ENCODE results near the gene FAM149B1.

Gene FAM149B1

DNA sequence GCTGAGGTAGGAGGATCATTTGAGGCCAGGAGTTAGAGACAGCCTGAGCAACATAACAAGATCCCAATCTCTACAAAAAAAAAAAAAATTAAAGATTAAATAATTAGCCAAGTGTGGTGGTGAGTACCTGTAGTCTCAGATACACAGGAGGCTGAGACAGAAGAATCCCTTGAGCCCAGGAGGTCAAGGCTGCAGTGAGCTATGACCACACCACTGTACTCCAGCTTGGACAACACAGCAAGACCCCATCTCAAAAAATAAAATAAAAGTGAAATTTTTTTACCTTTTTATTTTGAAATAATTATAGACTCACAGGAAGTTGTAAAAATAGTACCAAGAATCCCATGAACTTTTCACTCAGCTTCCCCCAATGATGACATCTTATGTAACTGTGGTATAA is 4.9 kb downstream of the FAM149B1 start:
- Histone ChIP-seq H2AFZ (ENCODE audit: low read depth, low read length) (no peak overlapping the region), H3K79me2 (ENCODE audit: insufficient read depth, low read length) (peaks cover 18% of the 10 kb centered on the region), H3K9me3 (ENCODE audit: insufficient read depth, low read length, severe bottlenecking) (no peaks in the 10 kb centered on the region), H3K4me2 (ENCODE audit: insufficient read depth, low read length) (no peak overlapping the region), H3K4me1 (ENCODE audit: insufficient read depth, low read length) (peaks cover 12% of the 10 kb centered on the region), H3K27ac (ENCODE audit: low read length) (no peak overlapping the region), H3K27me3 (ENCODE audit: insufficient read depth, low read length, poor library complexity) (no peaks in the 10 kb centered on the region), H3K9ac (ENCODE audit: low read depth, low read length) (no peak overlapping the region), H4K20me1 (ENCODE audit: insufficient read depth, low read length) (no peaks in the 10 kb centered on the region), H3K4me3 (ENCODE audit: low read depth in 1 of 2, low read length in 2 of 2) (no peak overlapping the region), H3K36me3 (ENCODE audit: insufficient read depth, low read length) (peaks cover 14% of the 10 kb centered on the region)
- DNase-seq (no peak), ATAC-seq (ENCODE audit: insufficient read depth, low read depth) (no peak)
- TF ChIP-seq EZH2 (IDR thresholded peaks at IDR 0.05; ENCODE audit: borderline replicate concordance, low read depth, low read length, severe bottlenecking) (no peak), CTCF (IDR thresholded peaks at IDR 0.05; ENCODE audit: borderline replicate concordance, extremely low read depth, low read length, poor library complexity, severe bottlenecking) (no peak)

- Histone ChIP-seq H2AFZ (ENCODE audit: low read depth, low read length) (no peak overlapping the region), H3K4me1 (ENCODE audit: insufficient read depth, low read length) (peaks cover 3% of the 10 kb centered on the region), H3K27me3 (ENCODE audit: insufficient read depth, low read length, poor library complexity) (no peaks in the 10 kb centered on the region), H3K79me2 (ENCODE audit: insufficient read depth, low read length) (peaks cover 3% of the 10 kb centered on the region), H3K4me2 (ENCODE audit: insufficient read depth, low read length) (no peak overlapping the region), H3K27ac (ENCODE audit: low read length) (no peak overlapping the region), H3K9ac (ENCODE audit: low read depth, low read length) (no peak overlapping the region), H4K20me1 (ENCODE audit: insufficient read depth, low read length) (no peaks in the 10 kb centered on the region), H3K9me3 (ENCODE audit: insufficient read depth, low read length, severe bottlenecking) (no peaks in the 10 kb centered on the region), H3K4me3 (ENCODE audit: low read depth in 1 of 2, low read length in 2 of 2) (no peak overlapping the region), H3K36me3 (ENCODE audit: insufficient read depth, low read length) (peaks cover 15% of the 10 kb centered on the region)
- ATAC-seq (ENCODE audit: insufficient read depth, low read depth) (no peak), DNase-seq (no peak)
- TF ChIP-seq CTCF (IDR thresholded peaks at IDR 0.05; ENCODE audit: borderline replicate concordance, extremely low read depth, low read length, poor library complexity, severe bottlenecking) (no peak), EZH2 (IDR thresholded peaks at IDR 0.05; ENCODE audit: borderline replicate concordance, low read depth, low read length, severe bottlenecking) (no peak)
These were observed 6.4 kb downstream of the FAM149B1 start for GRCh38 chr10:73174148-73174925.

- Histone ChIP-seq H4K20me1 (ENCODE audit: insufficient read depth, low read length) (no peaks in the 10 kb centered on the region), H3K79me2 (ENCODE audit: insufficient read depth, low read length) (no peaks in the 10 kb centered on the region), H3K9ac (ENCODE audit: low read depth, low read length) (no peak overlapping the region), H3K36me3 (ENCODE audit: insufficient read depth, low read length) (peaks cover 19% of the 10 kb centered on the region), H3K4me2 (ENCODE audit: insufficient read depth, low read length) (no peak overlapping the region), H3K9me3 (ENCODE audit: insufficient read depth, low read length, severe bottlenecking) (no peaks in the 10 kb centered on the region), H3K4me1 (ENCODE audit: insufficient read depth, low read length) (no peaks in the 10 kb centered on the region), H3K27me3 (ENCODE audit: insufficient read depth, low read length, poor library complexity) (no peaks in the 10 kb centered on the region), H3K27ac (ENCODE audit: low read length) (no peak overlapping the region), H2AFZ (ENCODE audit: low read depth, low read length) (no peak overlapping the region), H3K4me3 (ENCODE audit: low read depth in 1 of 2, low read length in 2 of 2) (no peak overlapping the region)
- DNase-seq (no peak), ATAC-seq (ENCODE audit: insufficient read depth, low read depth) (no peak)
- TF ChIP-seq EZH2 (IDR thresholded peaks at IDR 0.05; ENCODE audit: borderline replicate concordance, low read depth, low read length, severe bottlenecking) = no peak
- TF ChIP-seq CTCF (IDR thresholded peaks at IDR 0.05; ENCODE audit: borderline replicate concordance, extremely low read depth, low read length, poor library complexity, severe bottlenecking) = no peak
These were observed 14.6 kb downstream of the FAM149B1 start for GRCh38 chr10:73182568-73182967.
